Measurements from ENCODE around the gene ANAPC5.
"Not testable (repeated sequence)": the region's sequence is repeated elsewhere in the genome, so short reads cannot be mapped to it uniquely, and the experiment has no call there.

Gene ANAPC5

GRCh38 chr12:121376754-121377697, 24.8 kb upstream of the ANAPC5 start:
- Mint-ChIP-seq H3K27me3 (no peaks in the 10 kb centered on the region), H3K36me3 (ENCODE audit: low read depth) (no peaks in the 10 kb centered on the region), H3K4me1 (ENCODE audit: low read depth) (no peaks in the 10 kb centered on the region), H3K27ac (no peak overlapping the region), H3K9me3 (no peaks in the 10 kb centered on the region), H3K4me3 (no peak overlapping the region)

- not testable (repeated sequence) for H3K9me3 Mint-ChIP-seq; H3K36me3 Mint-ChIP-seq (ENCODE audit: low read depth); H3K4me3 Mint-ChIP-seq; H3K27ac Mint-ChIP-seq; H3K4me1 Mint-ChIP-seq (ENCODE audit: low read depth); H3K27me3 Mint-ChIP-seq
Measured at GRCh38 chr12:121374945-121375584, 22.9 kb upstream of the ANAPC5 start.

- H3K9me3 Mint-ChIP-seq; H3K27ac Mint-ChIP-seq; H3K4me1 Mint-ChIP-seq (ENCODE audit: low read depth); H3K36me3 Mint-ChIP-seq (ENCODE audit: low read depth); H3K27me3 Mint-ChIP-seq; H3K4me3 Mint-ChIP-seq: not testable (repeated sequence)
Measured at GRCh38 chr12:121374336-121374735, 22.1 kb upstream of the ANAPC5 start.

GRCh38 chr12:121373755-121374154, 21.5 kb upstream of the ANAPC5 start:
- Mint-ChIP-seq H3K27ac (no peak overlapping the region), H3K4me1 (ENCODE audit: low read depth) (no peaks in the 10 kb centered on the region), H3K27me3 (no peaks in the 10 kb centered on the region), H3K9me3 (no peaks in the 10 kb centered on the region), H3K36me3 (ENCODE audit: low read depth) (no peaks in the 10 kb centered on the region), H3K4me3 (no peak overlapping the region)

- no peak overlapping the region for H3K4me3 Mint-ChIP-seq
- no peak overlapping the region for H3K27ac Mint-ChIP-seq
- H3K36me3 Mint-ChIP-seq (ENCODE audit: low read depth): no peaks in the 10 kb centered on the region
- no peaks in the 10 kb centered on the region for H3K4me1 Mint-ChIP-seq (ENCODE audit: low read depth)
- no peaks in the 10 kb centered on the region for H3K9me3 Mint-ChIP-seq
- H3K27me3 Mint-ChIP-seq: no peaks in the 10 kb centered on the region
Measured at GRCh38 chr12:121371404-121371803, 19.2 kb upstream of the ANAPC5 start.

GRCh38 chr12:121366063-121366459, 13.8 kb upstream of the ANAPC5 start:
- Mint-ChIP-seq H3K9me3 (no peaks in the 10 kb centered on the region), H3K4me3 (no peak overlapping the region), H3K4me1 (ENCODE audit: low read depth) (no peaks in the 10 kb centered on the region), H3K27me3 (peaks cover 16% of the 10 kb centered on the region), H3K27ac (no peak overlapping the region), H3K36me3 (ENCODE audit: low read depth) (no peaks in the 10 kb centered on the region)

GRCh38 chr12:121365416-121366062, 13.3 kb upstream of the ANAPC5 start:
- Mint-ChIP-seq H3K4me3 (no peak overlapping the region), H3K9me3 (no peaks in the 10 kb centered on the region), H3K27me3 (peaks cover 16% of the 10 kb centered on the region), H3K4me1 (ENCODE audit: low read depth) (no peaks in the 10 kb centered on the region), H3K27ac (no peak overlapping the region), H3K36me3 (ENCODE audit: low read depth) (no peaks in the 10 kb centered on the region)

GRCh38 chr12:121364683-121365121, 12.5 kb upstream of the ANAPC5 start:
- Mint-ChIP-seq H3K9me3 (no peaks in the 10 kb centered on the region), H3K4me1 (ENCODE audit: low read depth) (no peaks in the 10 kb centered on the region), H3K27me3 (peaks cover 16% of the 10 kb centered on the region), H3K36me3 (ENCODE audit: low read depth) (no peaks in the 10 kb centered on the region), H3K27ac (no peak overlapping the region), H3K4me3 (no peak overlapping the region)

GRCh38 chr12:121358073-121358472, 5.9 kb upstream of the ANAPC5 start:
- no peaks in the 10 kb centered on the region for H3K9me3 Mint-ChIP-seq
- no peak overlapping the region for H3K4me3 Mint-ChIP-seq
- no peaks in the 10 kb centered on the region for H3K27me3 Mint-ChIP-seq
- no peak overlapping the region for H3K27ac Mint-ChIP-seq
- H3K4me1 Mint-ChIP-seq (ENCODE audit: low read depth): peaks cover 2% of the 10 kb centered on the region
- H3K36me3 Mint-ChIP-seq (ENCODE audit: low read depth): no peaks in the 10 kb centered on the region

- no peaks in the 10 kb centered on the region for H3K9me3 Mint-ChIP-seq
- H3K27ac Mint-ChIP-seq: no peak overlapping the region
- H3K36me3 Mint-ChIP-seq (ENCODE audit: low read depth): no peaks in the 10 kb centered on the region
- H3K4me1 Mint-ChIP-seq (ENCODE audit: low read depth): peaks cover 9% of the 10 kb centered on the region
- H3K27me3 Mint-ChIP-seq: no peaks in the 10 kb centered on the region
- H3K4me3 Mint-ChIP-seq: no peak overlapping the region
Measured at GRCh38 chr12:121357331-121357730, 5.1 kb upstream of the ANAPC5 start.

- Mint-ChIP-seq H3K27ac (no peak overlapping the region), H3K27me3 (no peaks in the 10 kb centered on the region), H3K9me3 (no peaks in the 10 kb centered on the region), H3K4me3 (no peak overlapping the region), H3K36me3 (ENCODE audit: low read depth) (no peaks in the 10 kb centered on the region), H3K4me1 (ENCODE audit: low read depth) (peaks cover 13% of the 10 kb centered on the region)
Measured at GRCh38 chr12:121356657-121357056, 4.4 kb upstream of the ANAPC5 start.

- no peak overlapping the region for H3K4me3 Mint-ChIP-seq
- no peaks in the 10 kb centered on the region for H3K36me3 Mint-ChIP-seq (ENCODE audit: low read depth)
- peaks cover 19% of the 10 kb centered on the region for H3K4me1 Mint-ChIP-seq (ENCODE audit: low read depth)
- no peaks in the 10 kb centered on the region for H3K27me3 Mint-ChIP-seq
- H3K9me3 Mint-ChIP-seq: no peaks in the 10 kb centered on the region
- H3K27ac Mint-ChIP-seq: no peak overlapping the region
Measured at GRCh38 chr12:121355818-121356217, 3.6 kb upstream of the ANAPC5 start.

- peaks cover 14% of the 10 kb centered on the region for H3K36me3 Mint-ChIP-seq (ENCODE audit: low read depth)
- no peaks in the 10 kb centered on the region for H3K9me3 Mint-ChIP-seq
- H3K27ac Mint-ChIP-seq: peak overlapping the region; percentile 87
- peaks cover 37% of the 10 kb centered on the region for H3K4me1 Mint-ChIP-seq (ENCODE audit: low read depth)
- H3K27me3 Mint-ChIP-seq: no peaks in the 10 kb centered on the region
- H3K4me3 Mint-ChIP-seq: peak overlapping the region; percentile 92
Measured at GRCh38 chr12:121352682-121353018, 439 bp upstream of the ANAPC5 start.

- Mint-ChIP-seq H3K27ac (peak overlapping the region; percentile 21), H3K36me3 (ENCODE audit: low read depth) (peaks cover 62% of the 10 kb centered on the region), H3K4me1 (ENCODE audit: low read depth) (peaks cover 27% of the 10 kb centered on the region), H3K4me3 (no peak overlapping the region), H3K9me3 (no peaks in the 10 kb centered on the region), H3K27me3 (no peaks in the 10 kb centered on the region)
Measured at GRCh38 chr12:121346747-121347146, 5.5 kb downstream of the ANAPC5 start.

GRCh38 chr12:121345151-121345815, 6.9 kb downstream of the ANAPC5 start:
- Mint-ChIP-seq H3K27me3 (no peaks in the 10 kb centered on the region), H3K4me1 (ENCODE audit: low read depth) (peaks cover 15% of the 10 kb centered on the region), H3K4me3 (no peak overlapping the region)

More at GRCh38 chr12:121345151-121345815, 6.9 kb downstream of the ANAPC5 start:
- Mint-ChIP-seq H3K9me3 (no peaks in the 10 kb centered on the region), H3K27ac (peak overlapping the region; percentile 56), H3K36me3 (ENCODE audit: low read depth) (peaks cover 72% of the 10 kb centered on the region)
